GM23338 (cell line): ENCODE data around the gene MSN. TPM values are rescaled to one million over a fixed set of nuclear protein-coding genes. Genes with fewer than 3 reads are reported as not detected.

Source experiments
- ATAC-seq: fragments of 200-7000 bp; cut with Tn5 transposase; 3 replicates; pipeline ENCODE4 v1.9.1; 2020
- DNase-seq: peaks from one replicate; pipeline ENCODE4 v3.0.0-alpha.2; 2015; ENCODE audit warnings: low spot score
- H2AFZ ChIP-seq: fragments of 200-600 bp; sonication (generic); 2 replicates; pipeline ENCODE4 v1.8.0; 2016; ENCODE audit warnings: antibody characterized with exemption, mild to moderate bottlenecking, moderate library complexity
- H3F3A ChIP-seq: fragments of 200-600 bp; sonication (generic); replicated peaks from 2 replicates; pipeline ENCODE4 v1.8.0; 2017; ENCODE audit warnings: antibody characterized with exemption, mixed run types, low read depth
- H3K27ac ChIP-seq: fragments of 200-600 bp; sonication (generic); 2 replicates; pipeline ENCODE4 v1.6.1; 2016; ENCODE audit warnings: low read depth
- H3K27me3 ChIP-seq: fragments of 200-600 bp; sonication (generic); 2 replicates; pipeline ENCODE4 v1.8.0; 2016; ENCODE audit warnings: mild to moderate bottlenecking, mixed run types, moderate library complexity; ENCODE audit not compliant: insufficient read depth
- H3K36me3 ChIP-seq: fragments of 200-600 bp; sonication (generic); 2 replicates; pipeline ENCODE4 v1.8.0; 2016; ENCODE audit warnings: mild to moderate bottlenecking; ENCODE audit not compliant: insufficient read depth
- H3K4me1 ChIP-seq: fragments of 200-600 bp; sonication (generic); 2 replicates; pipeline ENCODE4 v1.8.0; 2016; ENCODE audit warnings: mild to moderate bottlenecking, moderate library complexity; ENCODE audit not compliant: insufficient read depth
- H3K4me2 ChIP-seq: fragments of 200-600 bp; sonication (generic); 2 replicates; pipeline ENCODE4 v1.7.1; 2017; ENCODE audit warnings: mixed run types
- H3K4me3 ChIP-seq: fragments of 200-600 bp; sonication (generic); 2 replicates; pipeline ENCODE4 v1.6.1; 2016; ENCODE audit warnings: mixed run types
- H3K79me2 ChIP-seq: fragments of 200-600 bp; sonication (generic); replicated peaks from 2 replicates; pipeline ENCODE4 v1.8.0; 2017; ENCODE audit warnings: mild to moderate bottlenecking; ENCODE audit not compliant: insufficient read depth
- H3K9me2 ChIP-seq: fragments of 200-600 bp; sonication (generic); 2 replicates; pipeline ENCODE4 v1.8.0; 2017; ENCODE audit not compliant: insufficient read depth
- H4K20me1 ChIP-seq: fragments of 200-600 bp; sonication (generic); replicated peaks from 2 replicates; pipeline ENCODE4 v1.8.0; 2017; ENCODE audit warnings: mild to moderate bottlenecking; ENCODE audit not compliant: insufficient read depth
- H3K27ac Mint-ChIP-seq: 2 replicates; pipeline ENCODE4 v1.8.0; 2020; ENCODE audit warnings: inconsistent platforms, mild to moderate bottlenecking, moderate library complexity, mixed read lengths
- H3K27me3 Mint-ChIP-seq: 3 replicates; pipeline ENCODE4 v1.8.0; 2022; ENCODE audit warnings: low read depth, mild to moderate bottlenecking, moderate library complexity, mixed read lengths, inconsistent platforms; ENCODE audit not compliant: insufficient read depth, poor library complexity
- H3K36me3 Mint-ChIP-seq: 3 replicates; pipeline ENCODE4 v1.8.0; 2021; ENCODE audit warnings: low read depth, mild to moderate bottlenecking, inconsistent platforms, moderate library complexity, mixed read lengths
- H3K4me1 Mint-ChIP-seq: 3 replicates; pipeline ENCODE4 v1.8.0; 2020; ENCODE audit warnings: mild to moderate bottlenecking, inconsistent platforms, mixed read lengths
- H3K4me3 Mint-ChIP-seq: 3 replicates; pipeline ENCODE4 v1.8.0; 2021; ENCODE audit warnings: moderate library complexity, mild to moderate bottlenecking, inconsistent platforms, mixed read lengths
- H3K9me3 Mint-ChIP-seq: 3 replicates; pipeline ENCODE4 v1.8.0; 2020; ENCODE audit warnings: moderate library complexity, mild to moderate bottlenecking, inconsistent platforms, mixed read lengths
- CREB1 ChIP-seq: fragments of 250-450 bp; sonication (Bioruptor Pico); IDR thresholded peaks from 2 replicates; pipeline ENCODE4 v1.5.0; 2020; ENCODE audit warnings: low read depth, mild to moderate bottlenecking, moderate library complexity
- EZH2 ChIP-seq: fragments of 200-600 bp; sonication (generic); IDR thresholded peaks from one replicate; pipeline ENCODE4 v1.8.0; 2017; ENCODE audit warnings: antibody characterized with exemption, mild to moderate bottlenecking, low read depth; ENCODE audit not compliant: unreplicated experiment
- ZNF114 ChIP-seq: fragments of 250-450 bp; sonication (Bioruptor Pico); IDR thresholded peaks from 2 replicates; pipeline ENCODE4 v1.5.0; 2020; ENCODE audit warnings: mild to moderate bottlenecking, moderate library complexity
- polyA plus RNA-seq: library from polyadenylated mRNA; unstranded; fragments of >200 nt; fragmentation: Nextera tagmentation; extraction: Ambion mirVana; gene quantifications from 2 replicates; pipeline ENCODE4 v1.2.1, GENCODE V29; 2016
- total RNA-seq: library from RNA; depleted of rRNA; stranded (reverse); fragments of >200 nt; shearing (Covaris generic); gene quantifications from 2 replicates; pipeline ENCODE4 v1.2.3, GENCODE V29; 2014
- TF ChIP-seq, protein P1 (sequence below): fragments of 250-450 bp; sonication (Bioruptor Pico); IDR thresholded peaks from 2 replicates; pipeline ENCODE4 v1.5.0; 2020; ENCODE audit warnings: mild to moderate bottlenecking, moderate library complexity
- TF ChIP-seq, protein P2 (sequence below), 2 experiments: fragments of 200-600 bp in 1 of 2; sonication (generic) in 1 of 2; conservative IDR thresholded peaks; 2 replicates each; pipeline versions ENCODE4 v1.5.1 to v1.6.1; 2016 to 2017; ENCODE audit warnings: antibody characterized with exemption in 2 of 2, low read depth in 2 of 2, mild to moderate bottlenecking in 2 of 2, moderate library complexity in 1 of 2

Gene MSN
- total and polyA plus RNA-seq, 2 experiments from 2014 or later = 49.2 to 120 TPM

DNA sequence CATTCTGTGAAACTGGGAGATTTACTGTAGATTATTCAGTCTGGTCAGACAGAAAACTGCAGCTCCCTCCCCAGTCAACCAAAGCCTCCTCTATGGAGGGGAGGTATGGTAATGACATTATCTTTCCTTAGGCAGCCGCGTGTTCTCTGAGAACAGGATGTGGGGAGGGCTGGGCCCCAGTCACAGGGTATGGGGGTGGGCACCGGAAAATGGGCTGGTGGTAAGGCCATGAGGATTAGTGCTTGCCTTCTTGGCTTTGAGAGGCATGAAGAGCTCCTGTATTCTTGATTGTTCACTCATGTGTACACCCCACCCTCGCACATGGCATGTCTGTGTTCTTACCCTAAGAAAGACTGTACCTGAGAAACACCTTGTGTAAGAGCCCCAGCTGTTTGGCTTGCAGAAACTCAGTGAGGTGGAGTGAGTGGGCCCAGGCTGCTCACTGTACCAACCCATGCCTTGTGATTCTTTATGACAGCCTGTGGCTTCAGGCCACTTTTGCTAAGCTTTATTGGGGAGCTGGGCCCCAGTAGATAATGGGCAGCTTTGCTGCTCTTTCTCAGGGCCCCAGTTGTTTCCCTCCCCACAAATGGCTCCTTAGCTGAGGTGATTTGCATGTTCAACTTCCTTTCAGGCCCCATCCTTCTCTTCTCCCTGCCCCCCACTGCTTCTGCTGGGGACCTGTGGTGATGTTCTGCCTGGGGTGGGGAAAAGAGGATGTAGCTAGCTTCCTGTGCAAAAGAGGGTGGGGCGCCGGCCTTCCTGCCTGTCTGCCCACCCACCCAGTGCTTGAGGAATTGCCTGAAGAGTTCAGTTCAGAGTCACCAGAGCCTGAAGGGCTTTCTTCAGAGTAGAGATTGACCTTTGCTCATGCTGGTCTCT, 30.7 kb downstream of the MSN start (continued):
- TF ChIP-seq EZH2 (no peak), ZNF114 (CRISPR knock-in tag) (no peak)
- TF ChIP-seq, protein P1, sequence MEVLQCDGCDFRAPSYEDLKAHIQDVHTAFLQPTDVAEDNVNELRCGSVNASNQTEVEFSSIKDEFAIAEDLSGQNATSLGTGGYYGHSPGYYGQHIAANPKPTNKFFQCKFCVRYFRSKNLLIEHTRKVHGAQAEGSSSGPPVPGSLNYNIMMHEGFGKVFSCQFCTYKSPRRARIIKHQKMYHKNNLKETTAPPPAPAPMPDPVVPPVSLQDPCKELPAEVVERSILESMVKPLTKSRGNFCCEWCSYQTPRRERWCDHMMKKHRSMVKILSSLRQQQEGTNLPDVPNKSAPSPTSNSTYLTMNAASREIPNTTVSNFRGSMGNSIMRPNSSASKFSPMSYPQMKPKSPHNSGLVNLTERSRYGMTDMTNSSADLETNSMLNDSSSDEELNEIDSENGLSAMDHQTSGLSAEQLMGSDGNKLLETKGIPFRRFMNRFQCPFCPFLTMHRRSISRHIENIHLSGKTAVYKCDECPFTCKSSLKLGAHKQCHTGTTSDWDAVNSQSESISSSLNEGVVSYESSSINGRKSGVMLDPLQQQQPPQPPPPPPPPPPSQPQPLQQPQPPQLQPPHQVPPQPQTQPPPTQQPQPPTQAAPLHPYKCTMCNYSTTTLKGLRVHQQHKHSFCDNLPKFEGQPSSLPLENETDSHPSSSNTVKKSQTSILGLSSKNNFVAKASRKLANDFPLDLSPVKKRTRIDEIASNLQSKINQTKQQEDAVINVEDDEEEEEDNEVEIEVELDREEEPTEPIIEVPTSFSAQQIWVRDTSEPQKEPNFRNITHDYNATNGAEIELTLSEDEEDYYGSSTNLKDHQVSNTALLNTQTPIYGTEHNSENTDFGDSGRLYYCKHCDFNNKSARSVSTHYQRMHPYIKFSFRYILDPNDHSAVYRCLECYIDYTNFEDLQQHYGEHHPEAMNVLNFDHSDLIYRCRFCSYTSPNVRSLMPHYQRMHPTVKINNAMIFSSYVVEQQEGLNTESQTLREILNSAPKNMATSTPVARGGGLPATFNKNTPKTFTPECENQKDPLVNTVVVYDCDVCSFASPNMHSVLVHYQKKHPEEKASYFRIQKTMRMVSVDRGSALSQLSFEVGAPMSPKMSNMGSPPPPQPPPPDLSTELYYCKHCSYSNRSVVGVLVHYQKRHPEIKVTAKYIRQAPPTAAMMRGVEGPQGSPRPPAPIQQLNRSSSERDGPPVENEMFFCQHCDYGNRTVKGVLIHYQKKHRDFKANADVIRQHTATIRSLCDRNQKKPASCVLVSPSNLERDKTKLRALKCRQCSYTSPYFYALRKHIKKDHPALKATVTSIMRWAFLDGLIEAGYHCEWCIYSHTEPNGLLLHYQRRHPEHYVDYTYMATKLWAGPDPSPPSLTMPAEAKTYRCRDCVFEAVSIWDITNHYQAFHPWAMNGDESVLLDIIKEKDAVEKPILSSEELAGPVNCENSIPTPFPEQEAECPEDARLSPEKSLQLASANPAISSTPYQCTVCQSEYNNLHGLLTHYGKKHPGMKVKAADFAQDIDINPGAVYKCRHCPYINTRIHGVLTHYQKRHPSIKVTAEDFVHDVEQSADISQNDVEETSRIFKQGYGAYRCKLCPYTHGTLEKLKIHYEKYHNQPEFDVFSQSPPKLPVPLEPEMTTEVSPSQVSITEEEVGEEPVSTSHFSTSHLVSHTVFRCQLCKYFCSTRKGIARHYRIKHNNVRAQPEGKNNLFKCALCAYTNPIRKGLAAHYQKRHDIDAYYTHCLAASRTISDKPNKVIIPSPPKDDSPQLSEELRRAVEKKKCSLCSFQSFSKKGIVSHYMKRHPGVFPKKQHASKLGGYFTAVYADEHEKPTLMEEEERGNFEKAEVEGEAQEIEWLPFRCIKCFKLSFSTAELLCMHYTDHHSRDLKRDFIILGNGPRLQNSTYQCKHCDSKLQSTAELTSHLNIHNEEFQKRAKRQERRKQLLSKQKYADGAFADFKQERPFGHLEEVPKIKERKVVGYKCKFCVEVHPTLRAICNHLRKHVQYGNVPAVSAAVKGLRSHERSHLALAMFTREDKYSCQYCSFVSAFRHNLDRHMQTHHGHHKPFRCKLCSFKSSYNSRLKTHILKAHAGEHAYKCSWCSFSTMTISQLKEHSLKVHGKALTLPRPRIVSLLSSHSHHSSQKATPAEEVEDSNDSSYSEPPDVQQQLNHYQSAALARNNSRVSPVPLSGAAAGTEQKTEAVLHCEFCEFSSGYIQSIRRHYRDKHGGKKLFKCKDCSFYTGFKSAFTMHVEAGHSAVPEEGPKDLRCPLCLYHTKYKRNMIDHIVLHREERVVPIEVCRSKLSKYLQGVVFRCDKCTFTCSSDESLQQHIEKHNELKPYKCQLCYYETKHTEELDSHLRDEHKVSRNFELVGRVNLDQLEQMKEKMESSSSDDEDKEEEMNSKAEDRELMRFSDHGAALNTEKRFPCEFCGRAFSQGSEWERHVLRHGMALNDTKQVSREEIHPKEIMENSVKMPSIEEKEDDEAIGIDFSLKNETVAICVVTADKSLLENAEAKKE (CRISPR knock-in tag) = no peak

DNA sequence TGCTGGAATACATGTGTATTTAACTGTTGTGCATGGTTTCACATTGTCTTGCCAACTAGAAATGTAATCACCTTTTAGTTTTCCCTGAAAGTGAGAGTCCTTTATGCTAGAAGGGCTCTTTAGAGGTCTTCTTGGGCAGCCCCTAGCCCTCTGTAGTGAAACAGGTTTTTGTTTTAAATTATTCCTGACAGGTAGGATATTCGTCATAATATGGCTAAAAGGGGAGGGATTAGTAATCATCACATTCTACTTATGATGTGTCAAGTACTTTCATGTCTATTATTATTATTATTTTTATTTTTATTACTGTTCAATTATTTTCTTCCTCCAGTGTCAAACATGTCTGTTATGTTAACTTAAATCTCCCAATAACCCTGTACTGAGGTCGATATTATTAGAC, 35.5 kb downstream of the MSN start:
- peaks cover 8% of the 10 kb centered on the region; the same call in 2 of the 3 replicates for H3K36me3 Mint-ChIP-seq
- Histone ChIP-seq H3K9me2 (no peaks in the 10 kb centered on the region), H3K79me2 (peaks cover 30% of the 10 kb centered on the region), H3K4me1 (peaks cover 7% of the 10 kb centered on the region; the same call in 1 of the 2 replicates), H3K27ac (no peak overlapping the region), H3K4me2 (no peak overlapping the region), H2AFZ (no peak overlapping the region), H3K36me3 (no peaks in the 10 kb centered on the region), H3K27me3 (no peaks in the 10 kb centered on the region), H3K4me3 (no peak overlapping the region), H3F3A (no peaks in the 10 kb centered on the region), H4K20me1 (no peaks in the 10 kb centered on the region)
- H3K9me3 Mint-ChIP-seq = no peaks in the 10 kb centered on the region
- no peak for ATAC-seq
- no peak overlapping the region for H3K4me3 Mint-ChIP-seq
- peaks cover 28% of the 10 kb centered on the region for H3K4me1 Mint-ChIP-seq
- H3K27me3 Mint-ChIP-seq = no peaks in the 10 kb centered on the region
- no peak for TF ChIP-seq EZH2
- TF ChIP-seq, protein P2, sequence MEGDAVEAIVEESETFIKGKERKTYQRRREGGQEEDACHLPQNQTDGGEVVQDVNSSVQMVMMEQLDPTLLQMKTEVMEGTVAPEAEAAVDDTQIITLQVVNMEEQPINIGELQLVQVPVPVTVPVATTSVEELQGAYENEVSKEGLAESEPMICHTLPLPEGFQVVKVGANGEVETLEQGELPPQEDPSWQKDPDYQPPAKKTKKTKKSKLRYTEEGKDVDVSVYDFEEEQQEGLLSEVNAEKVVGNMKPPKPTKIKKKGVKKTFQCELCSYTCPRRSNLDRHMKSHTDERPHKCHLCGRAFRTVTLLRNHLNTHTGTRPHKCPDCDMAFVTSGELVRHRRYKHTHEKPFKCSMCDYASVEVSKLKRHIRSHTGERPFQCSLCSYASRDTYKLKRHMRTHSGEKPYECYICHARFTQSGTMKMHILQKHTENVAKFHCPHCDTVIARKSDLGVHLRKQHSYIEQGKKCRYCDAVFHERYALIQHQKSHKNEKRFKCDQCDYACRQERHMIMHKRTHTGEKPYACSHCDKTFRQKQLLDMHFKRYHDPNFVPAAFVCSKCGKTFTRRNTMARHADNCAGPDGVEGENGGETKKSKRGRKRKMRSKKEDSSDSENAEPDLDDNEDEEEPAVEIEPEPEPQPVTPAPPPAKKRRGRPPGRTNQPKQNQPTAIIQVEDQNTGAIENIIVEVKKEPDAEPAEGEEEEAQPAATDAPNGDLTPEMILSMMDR (conservative IDR thresholded peaks at IDR 0.05; ENCODE audit: low read depth in 2 of 2) = no peak
- no peak for TF ChIP-seq CREB1
- DNase-seq = no peak
- H3K27ac Mint-ChIP-seq = no peak overlapping the region
